IMR-90 (cell line): ENCODE measurements around the gene BAZ2B. TPM values are rescaled to one million over a fixed set of nuclear protein-coding genes. Genes with fewer than 3 reads are reported as not detected.

ENCODE experiments used
- ATAC-seq: fragments of 200-7000 bp; cut with Tn5 transposase; 2 replicates; pipeline ENCODE4 v1.9.1; 2020; ENCODE audit warnings: low read depth, mild to moderate bottlenecking, moderate library complexity
- BruUV-seq: library from RNA; stranded (reverse); fragments of 400-500 nt; replicated peaks from 2 replicates; lab custom pipeline; 2021; lab: Mats Ljungman, UMichigan
- CTCF ChIA-PET: fragments of 300-600 bp; formaldehyde crosslinking; extraction: SDS; loops from one replicate; lab custom pipeline; 2021; ENCODE audit warnings: antibody characterized with exemption; lab: Yijun Ruan, JAX
- POLR2A ChIA-PET: fragments of 300-600 bp; sonication (Branson Sonifier 250); formaldehyde crosslinking; loops from one replicate; lab custom pipeline; 2022; ENCODE audit warnings: antibody characterized with exemption; ENCODE audit not compliant: unreplicated experiment; lab: Charles Lee
- DNase-seq: peaks from one replicate; pipeline ENCODE4 v3.0.0; 2013
- H2AFZ ChIP-seq: replicated peaks from 2 replicates; pipeline ENCODE3; 2013; ENCODE audit warnings: low read length, mild to moderate bottlenecking; ENCODE audit not compliant: poor library complexity
- H2AK5ac ChIP-seq: 2 replicates; pipeline ENCODE4 v1.6.1; 2013; ENCODE audit warnings: low read depth, low read length, inconsistent platforms
- H2AK9ac ChIP-seq: replicated peaks from 2 replicates; pipeline ENCODE3; 2013; ENCODE audit warnings: mild to moderate bottlenecking, low read depth, low read length, moderate library complexity; ENCODE audit not compliant: poor library complexity
- H2BK120ac ChIP-seq: 2 replicates; pipeline ENCODE4 v1.6.1; 2013; ENCODE audit warnings: low read depth, low read length, inconsistent platforms
- H2BK15ac ChIP-seq: 3 replicates; pipeline ENCODE4 v1.6.1; 2013; ENCODE audit warnings: low read depth, low read length, inconsistent platforms
- H2BK20ac ChIP-seq: 2 replicates; pipeline ENCODE4 v1.6.1; 2013; ENCODE audit warnings: low read depth, mild to moderate bottlenecking, inconsistent platforms, low read length, moderate library complexity
- H2BK5ac ChIP-seq: 2 replicates; pipeline ENCODE4 v1.6.1; 2013; ENCODE audit warnings: mild to moderate bottlenecking, low read depth, low read length, inconsistent platforms; ENCODE audit not compliant: poor library complexity, severe bottlenecking
- H3K14ac ChIP-seq: replicated peaks from 2 replicates; pipeline ENCODE4 v1.6.1; 2013; ENCODE audit warnings: low read depth, low read length, inconsistent platforms
- H3K18ac ChIP-seq: 2 replicates; pipeline ENCODE4 v1.6.1; 2013; ENCODE audit warnings: low read depth, low read length, control low read depth
- H3K23ac ChIP-seq: 2 replicates; pipeline ENCODE4 v1.6.1; 2013; ENCODE audit warnings: low read depth, low read length, inconsistent platforms
- H3K27ac ChIP-seq: 2 replicates; pipeline ENCODE4 v1.5.1; 2013; ENCODE audit warnings: mild to moderate bottlenecking, control low read depth, low read length; ENCODE audit not compliant: insufficient read depth
- H3K27me3 ChIP-seq: 2 replicates; pipeline ENCODE4 v1.6.1; 2013; ENCODE audit warnings: low read length; ENCODE audit not compliant: control insufficient read depth, insufficient read depth
- H3K36me3 ChIP-seq: 2 replicates; pipeline ENCODE4 v1.6.1; 2013; ENCODE audit warnings: low read length, mixed read lengths; ENCODE audit not compliant: control insufficient read depth, insufficient read depth
- H3K4ac ChIP-seq: 2 replicates; pipeline ENCODE4 v1.6.1; 2013; ENCODE audit warnings: low read depth, low read length, inconsistent platforms
- H3K4me1 ChIP-seq: 2 replicates; pipeline ENCODE4 v1.6.1; 2013; ENCODE audit warnings: low read length, mixed read lengths; ENCODE audit not compliant: control insufficient read depth, insufficient read depth
- H3K4me2 ChIP-seq: 2 replicates; pipeline ENCODE4 v1.6.1; 2013; ENCODE audit warnings: low read depth, mild to moderate bottlenecking, control low read depth, low read length, moderate library complexity
- H3K4me3 ChIP-seq: 2 replicates; pipeline ENCODE4 v1.5.1; 2013; ENCODE audit warnings: low read depth, mild to moderate bottlenecking, control low read depth, low read length, moderate library complexity; ENCODE audit not compliant: insufficient read depth
- H3K56ac ChIP-seq: 2 replicates; pipeline ENCODE4 v1.6.1; 2013; ENCODE audit warnings: low read length, inconsistent platforms; ENCODE audit not compliant: insufficient read depth; ENCODE audit errors: extremely low read depth
- H3K79me1 ChIP-seq, 2 experiments: 2 replicates each; pipeline ENCODE4 v1.6.1; 2013; ENCODE audit warnings: low read length in 2 of 2, inconsistent platforms in 1 of 2, low read depth in 1 of 2
- H3K9ac ChIP-seq: 2 replicates; pipeline ENCODE4 v1.6.1; 2013; ENCODE audit warnings: low read depth, low read length, control low read depth
- H3K9me1 ChIP-seq: 2 replicates; pipeline ENCODE4 v1.6.1; 2013; ENCODE audit warnings: low read length, inconsistent platforms; ENCODE audit not compliant: insufficient read depth
- H3K9me3 ChIP-seq: 2 replicates; pipeline ENCODE4 v1.6.1; 2013; ENCODE audit warnings: low read length; ENCODE audit not compliant: control insufficient read depth, insufficient read depth
- H4K20me1 ChIP-seq: 2 replicates; pipeline ENCODE4 v1.6.1; 2013; ENCODE audit warnings: low read length, inconsistent platforms; ENCODE audit not compliant: insufficient read depth
- H4K5ac ChIP-seq: 2 replicates; pipeline ENCODE4 v1.6.1; 2013; ENCODE audit warnings: mild to moderate bottlenecking, low read depth, low read length, control low read depth
- H4K8ac ChIP-seq, 2 experiments: 2 replicates each; pipeline ENCODE4 v1.6.1; 2013; ENCODE audit warnings: low read depth in 2 of 2, low read length in 2 of 2, control low read depth in 1 of 2, inconsistent platforms in 1 of 2
- H4K91ac ChIP-seq: 2 replicates; pipeline ENCODE4 v1.6.1; 2013; ENCODE audit warnings: low read depth, low read length, inconsistent platforms; ENCODE audit not compliant: insufficient read depth
- BHLHE40 ChIP-seq: fragments of 150-350 bp; IDR thresholded peaks from 2 replicates; pipeline ENCODE4 v1.6.1; 2016; ENCODE audit warnings: mild to moderate bottlenecking, low read depth, low read length
- CEBPB ChIP-seq: IDR thresholded peaks from 2 replicates; pipeline ENCODE4 v1.6.1; 2012; ENCODE audit warnings: low read depth, low read length, improper control_type of control experiment
- MAFK ChIP-seq: IDR thresholded peaks from 2 replicates; pipeline ENCODE4 v1.6.1; 2012; ENCODE audit warnings: low read depth, low read length, improper control_type of control experiment
- MXI1 ChIP-seq: IDR thresholded peaks from 2 replicates; pipeline ENCODE4 v1.6.1; 2012; ENCODE audit warnings: low read depth, mild to moderate bottlenecking, low read length, moderate library complexity, borderline replicate concordance
- RAD21 ChIP-seq: IDR thresholded peaks from 2 replicates; pipeline ENCODE4 v1.6.1; 2012; ENCODE audit warnings: low read length, improper control_type of control experiment
- RCOR1 ChIP-seq: IDR thresholded peaks from 2 replicates; pipeline ENCODE4 v1.6.1; 2012; ENCODE audit warnings: mild to moderate bottlenecking, low read length, improper control_type of control experiment; ENCODE audit not compliant: insufficient replicate concordance
- WGBS, 2 experiments: methylation state at CpG; one replicate each; pipeline versions ENCODE4 v1.1.5 to v1.1.7; 2013; ENCODE audit warnings: missing lambda C conversion rate in 2 of 2; ENCODE audit not compliant: insufficient read length in 1 of 2; ENCODE audit errors: extremely low coverage in 2 of 2; 5-methylcytosine and 5-hydroxymethylcytosine counted together
- dilution Hi-C: fragments of 300-500 bp; cut with HindIII; formaldehyde crosslinking; loops from one replicate; pipeline ENCODE4 v1.14.3; 2018; ENCODE audit warnings: low sequenced_read_pairs; ENCODE audit not compliant: unreplicated experiment
- in situ Hi-C: fragments of 300-500 bp; cut with MboI; formaldehyde crosslinking; loops from 3 replicates; pipeline ENCODE4 v1.14.3; 2019; ENCODE audit warnings: low sequenced_read_pairs, inconsistent platforms, mixed read lengths
- intact Hi-C: fragments of 100-400 bp; cut with micrococcal nuclease; formaldehyde crosslinking; loops from 2 replicates; pipeline ENCODE4 v1.10.0; 2022
- polyA plus RNA-seq, 3 experiments: library from polyadenylated mRNA; depleted of rRNA; stranded (reverse); fragments of >200 nt; gene quantifications; 2 replicates each; pipeline ENCODE4 v1.2.3, GENCODE V29; 2012; ENCODE audit warnings: low replicate concordance in 1 of 3
- total RNA-seq: library from RNA; depleted of rRNA; stranded (reverse); fragments of >200 nt; gene quantifications from 2 replicates; pipeline ENCODE4 v1.2.3, GENCODE V29; 2012
- TF ChIP-seq, protein P1 (sequence below): fragments of 150-350 bp; IDR thresholded peaks from 2 replicates; pipeline ENCODE4 v1.6.1; 2016; ENCODE audit warnings: low read depth, mild to moderate bottlenecking, low read length, moderate library complexity, borderline replicate concordance
- TF ChIP-seq, protein P2 (sequence below): fragments of 150-350 bp; IDR thresholded peaks from 2 replicates; pipeline ENCODE4 v1.6.1; 2017; ENCODE audit warnings: mild to moderate bottlenecking, antibody characterized with exemption, low read length, low read depth

BAZ2B gene
- total and polyA plus RNA-seq, 2 of the 4 experiments (the other 2 are of a cell fraction) = 8.9 to 42.1 TPM

DNA sequence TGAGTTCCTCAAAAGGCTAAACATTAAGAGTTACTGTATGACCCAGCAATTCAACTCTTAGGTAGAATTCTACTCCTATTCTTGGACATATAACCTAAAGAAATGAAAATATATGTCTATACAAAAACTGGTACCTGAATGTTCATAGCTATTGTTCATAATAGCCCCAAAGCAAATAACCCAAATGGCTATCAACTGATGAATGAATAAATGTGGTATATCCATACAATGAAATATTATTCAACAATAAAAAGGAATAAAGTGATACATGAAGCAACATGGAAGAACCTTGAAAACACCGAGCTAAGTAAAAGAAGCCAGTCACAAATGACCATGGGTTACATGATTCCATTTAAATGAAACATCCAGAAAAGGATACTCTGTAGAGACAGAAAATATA lies 114.6 kb downstream of the BAZ2B start:
- no peaks in the 10 kb centered on the region for H3K9me3 ChIP-seq
- no peak for DNase-seq
- dilution Hi-C loops (no loop called here), intact Hi-C loops (no loop called here), in situ Hi-C loops (no loop called here)
- TF ChIP-seq RCOR1 (no peak), BHLHE40 (no peak), CEBPB (no peak), MXI1 (no peak), MAFK (no peak), RAD21 (no peak)
- TF ChIP-seq, protein P1, sequence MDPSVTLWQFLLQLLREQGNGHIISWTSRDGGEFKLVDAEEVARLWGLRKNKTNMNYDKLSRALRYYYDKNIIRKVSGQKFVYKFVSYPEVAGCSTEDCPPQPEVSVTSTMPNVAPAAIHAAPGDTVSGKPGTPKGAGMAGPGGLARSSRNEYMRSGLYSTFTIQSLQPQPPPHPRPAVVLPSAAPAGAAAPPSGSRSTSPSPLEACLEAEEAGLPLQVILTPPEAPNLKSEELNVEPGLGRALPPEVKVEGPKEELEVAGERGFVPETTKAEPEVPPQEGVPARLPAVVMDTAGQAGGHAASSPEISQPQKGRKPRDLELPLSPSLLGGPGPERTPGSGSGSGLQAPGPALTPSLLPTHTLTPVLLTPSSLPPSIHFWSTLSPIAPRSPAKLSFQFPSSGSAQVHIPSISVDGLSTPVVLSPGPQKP = no peak
- TF ChIP-seq, protein P2, sequence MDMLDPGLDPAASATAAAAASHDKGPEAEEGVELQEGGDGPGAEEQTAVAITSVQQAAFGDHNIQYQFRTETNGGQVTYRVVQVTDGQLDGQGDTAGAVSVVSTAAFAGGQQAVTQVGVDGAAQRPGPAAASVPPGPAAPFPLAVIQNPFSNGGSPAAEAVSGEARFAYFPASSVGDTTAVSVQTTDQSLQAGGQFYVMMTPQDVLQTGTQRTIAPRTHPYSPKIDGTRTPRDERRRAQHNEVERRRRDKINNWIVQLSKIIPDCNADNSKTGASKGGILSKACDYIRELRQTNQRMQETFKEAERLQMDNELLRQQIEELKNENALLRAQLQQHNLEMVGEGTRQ = no peak
- no peak overlapping the region for H2AK5ac ChIP-seq
- ChIA-PET POLR2A (no interaction called here), CTCF (interaction anchor here (0.6 kb wide), 1 partner anchor 396 kb away, joined by 3 read pairs; no protein-coding TSS in a partner anchor)
- H3K4me1 ChIP-seq = no peaks in the 10 kb centered on the region
- H4K20me1 ChIP-seq = peaks cover 3% of the 10 kb centered on the region; the same call in 1 of the 2 replicates
- no peak overlapping the region for H3K4me2 ChIP-seq
- no peak overlapping the region for H3K56ac ChIP-seq
- H3K36me3 ChIP-seq = no peaks in the 10 kb centered on the region
- H2AK9ac ChIP-seq = no peak overlapping the region
- H2BK15ac ChIP-seq = no peak overlapping the region
- no peak overlapping the region for H2BK20ac ChIP-seq
- H3K4ac ChIP-seq = no peak overlapping the region
- H3K18ac ChIP-seq = no peak overlapping the region
- ATAC-seq = no peak
- peaks cover 5 to 8% of the 10 kb centered on the region in 2 experiments; a peak in 2 of 4 replicates for H3K79me1 ChIP-seq
- no peak overlapping the region for H2AFZ ChIP-seq
- no peak overlapping the region for H3K9ac ChIP-seq
- BruUV-seq = no TSS peak
- no CpG with 5 or more reads among the region's 1 CpG for WGBS, 2 experiments
- H3K23ac ChIP-seq = no peak overlapping the region
- H2BK5ac ChIP-seq = no peak overlapping the region
- no peaks in the 10 kb centered on the region for H3K27me3 ChIP-seq
- H3K9me1 ChIP-seq = no peaks in the 10 kb centered on the region
- no peak overlapping the region for H3K14ac ChIP-seq
- no peak overlapping the region for H4K8ac ChIP-seq
- no peak overlapping the region for H2BK120ac ChIP-seq
- H3K4me3 ChIP-seq = no peak overlapping the region
- no peak overlapping the region for H3K27ac ChIP-seq
- H4K91ac ChIP-seq = no peak overlapping the region
- no peak overlapping the region for H4K5ac ChIP-seq
